Neural cell (in vitro differentiated cells): Measurements from ENCODE around the gene IL4I1. TPM values are rescaled to one million over a fixed set of nuclear protein-coding genes. Genes with fewer than 3 reads are reported as not detected.
A peak's percentile ranks its signal among the peaks of the same experiment; 100 is the strongest.

Experiments
- H2AFZ ChIP-seq: fragments of 200-600, 300-800 bp; sonication (generic), shearing (Covaris generic); 2 replicates; pipeline ENCODE4 v1.6.0; 2014; ENCODE audit warnings: low read depth, mild to moderate bottlenecking, antibody characterized with exemption, low read length, moderate library complexity
- H3F3A ChIP-seq: fragments of 200-600 bp; shearing (Covaris generic); 2 replicates; pipeline ENCODE4 v1.6.1; 2016; ENCODE audit warnings: mild to moderate bottlenecking, moderate library complexity, mixed read lengths, antibody characterized with exemption, low read length; ENCODE audit not compliant: insufficient read depth, poor library complexity, severe bottlenecking
- H3K27ac ChIP-seq: fragments of 200-600, 300-800 bp; sonication (generic), shearing (Covaris generic); 2 replicates; pipeline ENCODE4 v1.5.1; 2014; ENCODE audit warnings: mild to moderate bottlenecking, low read length, moderate library complexity
- H3K27me3 ChIP-seq: fragments of 300-800, 200-600 bp; sonication (generic), shearing (Covaris generic); 2 replicates; pipeline ENCODE4 v1.6.0; 2014; ENCODE audit warnings: mild to moderate bottlenecking, low read depth, low read length, moderate library complexity; ENCODE audit not compliant: insufficient read depth
- H3K36me3 ChIP-seq: fragments of 300-800, 200-600 bp; sonication (generic), shearing (Covaris generic); 2 replicates; pipeline ENCODE4 v1.5.1; 2014; ENCODE audit warnings: mild to moderate bottlenecking, antibody characterized with exemption, low read length, moderate library complexity; ENCODE audit not compliant: insufficient read depth
- H3K4me2 ChIP-seq: fragments of 300-800, 200-600 bp; sonication (generic), shearing (Covaris generic); 2 replicates; pipeline ENCODE4 v1.6.0; 2014; ENCODE audit warnings: mild to moderate bottlenecking, low read length
- H3K4me3 ChIP-seq: fragments of 300-800, 200-600 bp; sonication (generic), shearing (Covaris generic); 2 replicates; pipeline ENCODE4 v1.5.1; 2014; ENCODE audit warnings: mild to moderate bottlenecking, low read length, moderate library complexity
- H3K79me2 ChIP-seq: fragments of 200-600 bp; shearing (Covaris generic); replicated peaks from 2 replicates; pipeline ENCODE4 v1.6.0; 2014; ENCODE audit warnings: mild to moderate bottlenecking, low read length, moderate library complexity; ENCODE audit not compliant: insufficient read depth
- H3K9ac ChIP-seq: fragments of 300-800, 200-600 bp; sonication (generic), shearing (Covaris generic); 2 replicates; pipeline ENCODE4 v1.6.1; 2016; ENCODE audit warnings: mild to moderate bottlenecking, low read length, mixed read lengths
- H3K9me2 ChIP-seq: fragments of 200-600 bp; shearing (Covaris generic); 2 replicates; pipeline ENCODE4 v1.6.1; 2016; ENCODE audit warnings: mild to moderate bottlenecking, low read length, mixed read lengths; ENCODE audit not compliant: insufficient read depth
- H3K9me3 ChIP-seq: fragments of 200-600, 300-800 bp; sonication (generic), shearing (Covaris generic); 2 replicates; pipeline ENCODE4 v1.6.1; 2016; ENCODE audit warnings: mild to moderate bottlenecking, mixed run types, low read length, moderate library complexity, mixed read lengths
- H4K20me1 ChIP-seq: fragments of 200-600 bp; shearing (Covaris generic); 2 replicates; pipeline ENCODE4 v1.6.1; 2016; ENCODE audit warnings: mild to moderate bottlenecking, mixed run types; ENCODE audit not compliant: insufficient read depth
- EP300 ChIP-seq: fragments of 450-650 bp; conservative IDR thresholded peaks from 2 replicates; pipeline ENCODE4 v1.6.1; 2014; ENCODE audit warnings: antibody characterized with exemption, mild to moderate bottlenecking, moderate library complexity; ENCODE audit not compliant: poor library complexity, severe bottlenecking
- EZH2 ChIP-seq: fragments of 200-600, 300-800 bp; shearing (Covaris generic), sonication (generic); IDR thresholded peaks from 2 replicates; pipeline ENCODE4 v1.6.1; 2014; ENCODE audit warnings: antibody characterized with exemption, low read length, borderline replicate concordance, mild to moderate bottlenecking; ENCODE audit not compliant: insufficient read depth, poor library complexity, severe bottlenecking
- MXI1 ChIP-seq: fragments of 450-650 bp; conservative IDR thresholded peaks from 2 replicates; pipeline ENCODE4 v1.6.1; 2014; ENCODE audit warnings: antibody characterized with exemption, mild to moderate bottlenecking; ENCODE audit not compliant: poor library complexity, severe bottlenecking
- POLR2AphosphoS5 ChIP-seq: IDR thresholded peaks from 2 replicates; pipeline ENCODE4 v1.6.1; 2012
- RAD21 ChIP-seq: fragments of 450-650 bp; conservative IDR thresholded peaks from 2 replicates; pipeline ENCODE4 v1.6.1; 2014; ENCODE audit warnings: antibody characterized with exemption, mild to moderate bottlenecking, moderate library complexity
- SMC3 ChIP-seq: fragments of 450-650 bp; conservative IDR thresholded peaks from 2 replicates; pipeline ENCODE4 v1.6.1; 2014; ENCODE audit warnings: antibody characterized with exemption, mild to moderate bottlenecking, moderate library complexity; ENCODE audit not compliant: poor library complexity
- TAF1 ChIP-seq: IDR thresholded peaks from 2 replicates; pipeline ENCODE4 v1.6.1; 2012; ENCODE audit warnings: low read depth
- polyA plus RNA-seq: library from polyadenylated mRNA; depleted of rRNA; stranded (reverse); fragments of >200 nt; gene quantifications from 2 replicates; pipeline ENCODE4 v1.2.3, GENCODE V29; 2014
- TF ChIP-seq, protein P1 (sequence below): IDR thresholded peaks from 2 replicates; pipeline ENCODE4 v1.6.1; 2012; ENCODE audit warnings: borderline replicate concordance
- TF ChIP-seq, protein P2 (sequence below): fragments of 450-650 bp; IDR thresholded peaks from 2 replicates; pipeline ENCODE4 v1.5.1; 2014; ENCODE audit warnings: antibody characterized with exemption, mild to moderate bottlenecking, moderate library complexity; ENCODE audit not compliant: poor library complexity, severe bottlenecking

Gene IL4I1
- polyA plus RNA-seq, 1 donor from 2014 or later: not detected

DNA sequence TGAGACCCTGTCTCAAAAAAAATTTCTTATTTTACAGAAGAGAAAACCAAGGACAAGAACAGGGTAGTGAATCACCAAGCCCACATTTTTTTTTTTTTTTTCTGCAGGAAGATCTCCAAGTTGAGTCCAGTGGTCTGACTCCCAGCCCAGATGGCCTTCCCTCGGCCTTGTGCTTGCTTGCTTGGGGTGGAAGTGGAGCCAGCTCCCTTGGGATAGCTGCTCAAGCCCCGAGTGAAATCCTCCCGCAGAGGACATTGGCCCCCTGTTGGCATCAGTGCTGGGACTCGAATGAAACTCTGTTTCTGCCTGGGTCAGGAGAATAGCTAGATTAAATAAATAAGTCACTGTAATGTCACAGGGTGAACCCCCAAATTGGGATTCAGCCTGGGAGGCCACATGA, 42.0 kb upstream of the IL4I1 start:
- Histone ChIP-seq H3K27ac (no peak overlapping the region), H2AFZ (no peak overlapping the region), H3K27me3 (no peaks in the 10 kb centered on the region), H4K20me1 (no peaks in the 10 kb centered on the region), H3K9ac (no peak overlapping the region), H3K36me3 (no peaks in the 10 kb centered on the region), H3K4me3 (no peak overlapping the region), H3F3A (no peaks in the 10 kb centered on the region), H3K4me2 (no peak overlapping the region), H3K79me2 (no peaks in the 10 kb centered on the region), H3K9me3 (no peaks in the 10 kb centered on the region), H3K9me2 (no peaks in the 10 kb centered on the region)
- TF ChIP-seq RAD21 (no peak), EZH2 (no peak), SMC3 (no peak), TAF1 (no peak), MXI1 (no peak), POLR2AphosphoS5 (no peak), EP300 (no peak)
- TF ChIP-seq, protein P1, sequence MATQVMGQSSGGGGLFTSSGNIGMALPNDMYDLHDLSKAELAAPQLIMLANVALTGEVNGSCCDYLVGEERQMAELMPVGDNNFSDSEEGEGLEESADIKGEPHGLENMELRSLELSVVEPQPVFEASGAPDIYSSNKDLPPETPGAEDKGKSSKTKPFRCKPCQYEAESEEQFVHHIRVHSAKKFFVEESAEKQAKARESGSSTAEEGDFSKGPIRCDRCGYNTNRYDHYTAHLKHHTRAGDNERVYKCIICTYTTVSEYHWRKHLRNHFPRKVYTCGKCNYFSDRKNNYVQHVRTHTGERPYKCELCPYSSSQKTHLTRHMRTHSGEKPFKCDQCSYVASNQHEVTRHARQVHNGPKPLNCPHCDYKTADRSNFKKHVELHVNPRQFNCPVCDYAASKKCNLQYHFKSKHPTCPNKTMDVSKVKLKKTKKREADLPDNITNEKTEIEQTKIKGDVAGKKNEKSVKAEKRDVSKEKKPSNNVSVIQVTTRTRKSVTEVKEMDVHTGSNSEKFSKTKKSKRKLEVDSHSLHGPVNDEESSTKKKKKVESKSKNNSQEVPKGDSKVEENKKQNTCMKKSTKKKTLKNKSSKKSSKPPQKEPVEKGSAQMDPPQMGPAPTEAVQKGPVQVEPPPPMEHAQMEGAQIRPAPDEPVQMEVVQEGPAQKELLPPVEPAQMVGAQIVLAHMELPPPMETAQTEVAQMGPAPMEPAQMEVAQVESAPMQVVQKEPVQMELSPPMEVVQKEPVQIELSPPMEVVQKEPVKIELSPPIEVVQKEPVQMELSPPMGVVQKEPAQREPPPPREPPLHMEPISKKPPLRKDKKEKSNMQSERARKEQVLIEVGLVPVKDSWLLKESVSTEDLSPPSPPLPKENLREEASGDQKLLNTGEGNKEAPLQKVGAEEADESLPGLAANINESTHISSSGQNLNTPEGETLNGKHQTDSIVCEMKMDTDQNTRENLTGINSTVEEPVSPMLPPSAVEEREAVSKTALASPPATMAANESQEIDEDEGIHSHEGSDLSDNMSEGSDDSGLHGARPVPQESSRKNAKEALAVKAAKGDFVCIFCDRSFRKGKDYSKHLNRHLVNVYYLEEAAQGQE: no peak
- TF ChIP-seq, protein P2, sequence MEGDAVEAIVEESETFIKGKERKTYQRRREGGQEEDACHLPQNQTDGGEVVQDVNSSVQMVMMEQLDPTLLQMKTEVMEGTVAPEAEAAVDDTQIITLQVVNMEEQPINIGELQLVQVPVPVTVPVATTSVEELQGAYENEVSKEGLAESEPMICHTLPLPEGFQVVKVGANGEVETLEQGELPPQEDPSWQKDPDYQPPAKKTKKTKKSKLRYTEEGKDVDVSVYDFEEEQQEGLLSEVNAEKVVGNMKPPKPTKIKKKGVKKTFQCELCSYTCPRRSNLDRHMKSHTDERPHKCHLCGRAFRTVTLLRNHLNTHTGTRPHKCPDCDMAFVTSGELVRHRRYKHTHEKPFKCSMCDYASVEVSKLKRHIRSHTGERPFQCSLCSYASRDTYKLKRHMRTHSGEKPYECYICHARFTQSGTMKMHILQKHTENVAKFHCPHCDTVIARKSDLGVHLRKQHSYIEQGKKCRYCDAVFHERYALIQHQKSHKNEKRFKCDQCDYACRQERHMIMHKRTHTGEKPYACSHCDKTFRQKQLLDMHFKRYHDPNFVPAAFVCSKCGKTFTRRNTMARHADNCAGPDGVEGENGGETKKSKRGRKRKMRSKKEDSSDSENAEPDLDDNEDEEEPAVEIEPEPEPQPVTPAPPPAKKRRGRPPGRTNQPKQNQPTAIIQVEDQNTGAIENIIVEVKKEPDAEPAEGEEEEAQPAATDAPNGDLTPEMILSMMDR: no peak

DNA sequence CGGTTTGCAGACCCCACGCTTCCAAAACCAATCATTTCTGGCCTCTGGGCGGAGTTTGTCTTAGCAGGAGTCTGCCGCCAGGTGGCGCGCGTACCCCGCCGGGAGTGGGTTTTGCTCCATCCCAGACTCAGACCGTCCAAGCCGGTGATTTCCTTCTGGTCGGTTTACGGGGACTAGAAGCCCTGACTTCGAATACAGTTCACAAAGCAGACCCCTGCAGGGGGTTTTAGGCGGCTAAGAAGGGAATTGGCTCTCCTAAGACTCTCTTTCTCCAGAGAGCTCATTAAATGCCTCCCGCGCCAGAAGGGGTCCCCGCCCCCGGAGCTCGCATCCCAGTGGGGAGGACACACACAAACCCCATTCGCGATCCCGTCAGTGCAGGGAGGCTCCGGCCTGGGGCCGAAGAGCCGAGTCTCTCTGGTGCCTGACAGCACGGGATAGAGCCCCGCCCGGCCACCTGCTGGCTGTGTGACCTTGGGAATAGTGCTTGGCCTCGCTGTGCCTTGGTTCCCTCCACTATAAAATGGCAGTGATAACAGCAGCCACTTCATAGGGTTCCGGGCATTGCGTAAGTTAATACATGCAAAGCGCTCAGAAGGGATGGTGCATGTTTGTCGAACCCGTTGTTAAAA, 41.2 kb upstream of the IL4I1 start:
- TF ChIP-seq POLR2AphosphoS5 (no peak), RAD21 (peak; percentile 93), SMC3 (peak; percentile 98), MXI1 (no peak), TAF1 (no peak), EP300 (no peak), EZH2 (no peak)
- TF ChIP-seq, protein P1: no peak
- TF ChIP-seq, protein P2: peak; percentile 96
- Histone ChIP-seq H3F3A (no peaks in the 10 kb centered on the region), H3K9me2 (no peaks in the 10 kb centered on the region), H3K4me3 (peak overlapping the region; percentile 57), H3K9me3 (no peaks in the 10 kb centered on the region), H4K20me1 (no peaks in the 10 kb centered on the region), H2AFZ (peak overlapping the region; percentile 45), H3K27me3 (no peaks in the 10 kb centered on the region), H3K4me2 (peak overlapping the region; percentile 70), H3K27ac (no peak overlapping the region), H3K36me3 (no peaks in the 10 kb centered on the region), H3K9ac (no peak overlapping the region), H3K79me2 (no peaks in the 10 kb centered on the region)
